B cell (primary cell): ENCODE measurements around the gene USP53. TPM values are rescaled to one million over a fixed set of nuclear protein-coding genes. Genes with fewer than 3 reads are reported as not detected.
A peak's percentile ranks its signal among the peaks of the same experiment; 100 is the strongest.

Experiments
- ATAC-seq: fragments of 200-7000 bp; cut with Tn5 transposase; one replicate; pipeline ENCODE4 v1.10.0; 2021; ENCODE audit warnings: low read depth, mild to moderate bottlenecking, moderate number of reproducible peaks, moderate library complexity
- CTCF ChIA-PET: fragments of 350-600 bp; sonication (Branson Sonifier 250); formaldehyde crosslinking; loops from one replicate; lab custom pipeline; 2021; ENCODE audit warnings: antibody characterized with exemption, inconsistent platforms; lab: Charles Lee
- POLR2A ChIA-PET: fragments of 350-600 bp; sonication (Branson Sonifier 250); formaldehyde crosslinking; loops from one replicate; lab custom pipeline; 2021; ENCODE audit warnings: antibody characterized with exemption; lab: Charles Lee
- DNase-seq: peaks from one replicate; pipeline ENCODE4 v3.0.0; 2013
- H2AFZ ChIP-seq: 2 replicates; pipeline ENCODE4 v1.6.1; 2012; ENCODE audit warnings: mild to moderate bottlenecking, low read depth, low read length; ENCODE audit not compliant: insufficient read depth, poor library complexity, severe bottlenecking
- H3K27ac ChIP-seq, 2 donors: 1 replicate in 1 of 2; 2 replicates in 1 of 2; pipeline ENCODE4 v1.5.1; 2012 to 2013; ENCODE audit warnings: low read length in 2 of 2, mild to moderate bottlenecking in 2 of 2, moderate library complexity in 1 of 2
- H3K27me3 ChIP-seq, 4 experiments: fragments of 200-600 bp in 1 of 4; sonication (generic) in 1 of 4; replicated peaks in 1 of 4; 1 replicate in 2 of 4; 2 replicates in 2 of 4; pipeline versions ENCODE4 v1.6.1 to v1.7.0; 2013 to 2016; ENCODE audit warnings: low read length in 3 of 4, mild to moderate bottlenecking in 2 of 4, mixed read lengths in 1 of 4, moderate library complexity in 1 of 4; ENCODE audit not compliant: insufficient read depth in 4 of 4, control insufficient read depth in 3 of 4; ENCODE audit errors: control extremely low read depth in 1 of 4
- H3K36me3 ChIP-seq, 2 experiments: replicated peaks in 1 of 2; 1 replicate in 1 of 2; 2 replicates in 1 of 2; pipeline versions ENCODE4 v1.6.1 to v1.7.1; 2013; ENCODE audit warnings: low read length in 1 of 2; ENCODE audit not compliant: insufficient read depth in 2 of 2, control insufficient read depth in 1 of 2; ENCODE audit errors: control extremely low read depth in 1 of 2, extremely low read depth in 1 of 2
- H3K4me1 ChIP-seq, 2 donors: fragments of 200-600 bp in 1 of 2; sonication (generic) in 1 of 2; 1 replicate in 1 of 2; 2 replicates in 1 of 2; pipeline versions ENCODE4 v1.5.1 to v1.6.1; 2013 to 2017; ENCODE audit warnings: low read length in 2 of 2; ENCODE audit not compliant: control insufficient read depth in 2 of 2, insufficient read depth in 2 of 2
- H3K4me2 ChIP-seq: replicated peaks from 2 replicates; pipeline ENCODE3; 2012; ENCODE audit warnings: mild to moderate bottlenecking, low read depth, low read length; ENCODE audit not compliant: poor library complexity, severe bottlenecking
- H3K4me3 ChIP-seq, 5 experiments: fragments of 200-600 bp in 1 of 5; sonication (generic) in 1 of 5; 1 replicate in 3 of 5; 2 replicates in 2 of 5; pipeline versions ENCODE4 v1.5.1 to v1.7.0; 2011 to 2016; ENCODE audit warnings: low read length in 4 of 5, mild to moderate bottlenecking in 4 of 5, low read depth in 2 of 5, control low read depth in 1 of 5, moderate library complexity in 1 of 5; ENCODE audit not compliant: insufficient read depth in 1 of 5; ENCODE audit errors: control extremely low read depth in 1 of 5, extremely low read depth in 1 of 5
- H3K79me2 ChIP-seq: fragments of 200-600 bp; sonication (generic); one replicate; pipeline ENCODE4 v1.6.0; 2016; ENCODE audit warnings: low read length; ENCODE audit not compliant: control insufficient read depth, insufficient read depth
- H3K9ac ChIP-seq: fragments of 200-600 bp; sonication (generic); 2 replicates; pipeline ENCODE4 v1.6.1; 2017; ENCODE audit warnings: mild to moderate bottlenecking, low read length, moderate library complexity
- H3K9me3 ChIP-seq, 3 donors: one replicate each; pipeline versions ENCODE4 v1.6.1 to v1.7.1; 2013; ENCODE audit warnings: low read length in 2 of 3; ENCODE audit not compliant: control insufficient read depth in 2 of 3, insufficient read depth in 1 of 3; ENCODE audit errors: control extremely low read depth in 1 of 3
- H4K20me1 ChIP-seq: 2 replicates; pipeline ENCODE4 v1.6.0; 2012; ENCODE audit warnings: mild to moderate bottlenecking, low read length; ENCODE audit not compliant: insufficient read depth, control insufficient read depth, poor library complexity, severe bottlenecking
- H3K27ac Mint-ChIP-seq: one replicate; pipeline ENCODE4 v1.8.0; 2021; ENCODE audit warnings: mixed read lengths
- H3K27me3 Mint-ChIP-seq: one replicate; pipeline ENCODE4 v1.8.0; 2021; ENCODE audit warnings: mixed read lengths
- H3K4me1 Mint-ChIP-seq: one replicate; pipeline ENCODE4 v1.8.0; 2021; ENCODE audit warnings: mixed read lengths
- H3K4me3 Mint-ChIP-seq: one replicate; pipeline ENCODE4 v1.8.0; 2021; ENCODE audit warnings: mixed read lengths
- H3K9me3 Mint-ChIP-seq: one replicate; pipeline ENCODE4 v1.8.0; 2022; ENCODE audit warnings: mixed read lengths; ENCODE audit not compliant: insufficient read depth
- EZH2 ChIP-seq: IDR thresholded peaks from 2 replicates; pipeline ENCODE4 v1.6.1; 2012; ENCODE audit warnings: borderline replicate concordance, low read depth, mild to moderate bottlenecking, moderate library complexity, low read length; ENCODE audit not compliant: insufficient read depth, poor library complexity, severe bottlenecking
- WGBS: methylation state at CpG from one replicate; pipeline ENCODE4 v1.1.5; 2013; ENCODE audit warnings: missing lambda C conversion rate; ENCODE audit not compliant: insufficient coverage; 5-methylcytosine and 5-hydroxymethylcytosine counted together
- intact Hi-C: fragments of 100-400 bp; cut with micrococcal nuclease; formaldehyde crosslinking; loops from one replicate; pipeline ENCODE4 v1.10.0; 2022
- polyA plus RNA-seq: library from polyadenylated mRNA; depleted of rRNA; stranded (reverse); fragments of >200 nt; gene quantifications from 2 replicates; pipeline ENCODE4 v1.2.3, GENCODE V29; 2012
- total RNA-seq, 2 donors: library from RNA; stranded (reverse); fragments of 120-200 nt in 1 of 2; gene quantifications; 1 replicate in 1 of 2; 2 replicates in 1 of 2; pipeline versions ENCODE4 v1.2.3 to v1.2.4, GENCODE V29; 2013 to 2022
- TF ChIP-seq, protein P1 (sequence below): fragments of 200-600 bp; IDR thresholded peaks from one replicate; pipeline ENCODE4 v1.8.0; 2022; ENCODE audit warnings: antibody characterized with exemption, mild to moderate bottlenecking

USP53 gene
- total and polyA plus RNA-seq, 2 donors (not counting 1 experiment from before 2014, with no cell fraction given): 12.9 to 45.0 TPM

DNA sequence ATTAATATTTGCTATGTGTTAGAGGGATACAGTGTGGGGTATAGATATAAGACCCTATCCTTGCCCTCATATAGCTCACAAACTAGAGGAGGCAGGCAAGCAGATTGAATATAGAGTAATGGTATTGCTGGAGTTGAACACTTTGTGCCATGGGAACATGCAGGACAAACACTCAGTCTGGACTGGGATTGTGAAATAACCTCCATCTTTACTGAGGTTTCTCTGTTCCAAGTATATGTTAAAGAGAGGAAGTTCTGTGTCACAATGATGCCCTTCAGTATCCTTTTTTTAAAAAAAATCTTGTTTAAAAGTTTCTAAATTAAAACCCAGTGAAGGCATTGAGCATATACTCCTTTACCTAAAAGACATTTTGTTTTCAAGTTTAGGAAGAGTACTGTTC, 100.7 kb downstream of the USP53 start:
- ATAC-seq (no peak), DNase-seq (no peak)
- no peak overlapping the region for H3K4me3 Mint-ChIP-seq
- H3K27me3 Mint-ChIP-seq: peaks cover 15% of the 10 kb centered on the region
- no peak overlapping the region for H3K27ac Mint-ChIP-seq
- Histone ChIP-seq H3K79me2 (no peaks in the 10 kb centered on the region), H3K4me3 (no peak overlapping the region), H3K4me2 (no peak overlapping the region), H3K9ac (no peak overlapping the region), H3K27ac (no peak overlapping the region), H3K27me3 (peaks cover 0 to 6% (median 0%) of the 10 kb centered on the region in 4 experiments), H3K9me3 (no peaks in the 10 kb centered on the region), H3K36me3 (no peaks in the 10 kb centered on the region), H4K20me1 (no peaks in the 10 kb centered on the region), H3K4me1 (no peaks in the 10 kb centered on the region), H2AFZ (no peak overlapping the region)
- H3K9me3 Mint-ChIP-seq: no peaks in the 10 kb centered on the region
- no peaks in the 10 kb centered on the region for H3K4me1 Mint-ChIP-seq
- CTCF ChIA-PET: interaction anchor here (0.7 to 1.8 kb wide), 2 partner anchors 739 to 750 kb away, joined by 3 to 6 read pairs; no protein-coding TSS in a partner anchor
- intact Hi-C loops: no loop called here
- POLR2A ChIA-PET: no interaction called here
- no peak for TF ChIP-seq EZH2
- TF ChIP-seq, protein P1, sequence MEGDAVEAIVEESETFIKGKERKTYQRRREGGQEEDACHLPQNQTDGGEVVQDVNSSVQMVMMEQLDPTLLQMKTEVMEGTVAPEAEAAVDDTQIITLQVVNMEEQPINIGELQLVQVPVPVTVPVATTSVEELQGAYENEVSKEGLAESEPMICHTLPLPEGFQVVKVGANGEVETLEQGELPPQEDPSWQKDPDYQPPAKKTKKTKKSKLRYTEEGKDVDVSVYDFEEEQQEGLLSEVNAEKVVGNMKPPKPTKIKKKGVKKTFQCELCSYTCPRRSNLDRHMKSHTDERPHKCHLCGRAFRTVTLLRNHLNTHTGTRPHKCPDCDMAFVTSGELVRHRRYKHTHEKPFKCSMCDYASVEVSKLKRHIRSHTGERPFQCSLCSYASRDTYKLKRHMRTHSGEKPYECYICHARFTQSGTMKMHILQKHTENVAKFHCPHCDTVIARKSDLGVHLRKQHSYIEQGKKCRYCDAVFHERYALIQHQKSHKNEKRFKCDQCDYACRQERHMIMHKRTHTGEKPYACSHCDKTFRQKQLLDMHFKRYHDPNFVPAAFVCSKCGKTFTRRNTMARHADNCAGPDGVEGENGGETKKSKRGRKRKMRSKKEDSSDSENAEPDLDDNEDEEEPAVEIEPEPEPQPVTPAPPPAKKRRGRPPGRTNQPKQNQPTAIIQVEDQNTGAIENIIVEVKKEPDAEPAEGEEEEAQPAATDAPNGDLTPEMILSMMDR: no peak

DNA sequence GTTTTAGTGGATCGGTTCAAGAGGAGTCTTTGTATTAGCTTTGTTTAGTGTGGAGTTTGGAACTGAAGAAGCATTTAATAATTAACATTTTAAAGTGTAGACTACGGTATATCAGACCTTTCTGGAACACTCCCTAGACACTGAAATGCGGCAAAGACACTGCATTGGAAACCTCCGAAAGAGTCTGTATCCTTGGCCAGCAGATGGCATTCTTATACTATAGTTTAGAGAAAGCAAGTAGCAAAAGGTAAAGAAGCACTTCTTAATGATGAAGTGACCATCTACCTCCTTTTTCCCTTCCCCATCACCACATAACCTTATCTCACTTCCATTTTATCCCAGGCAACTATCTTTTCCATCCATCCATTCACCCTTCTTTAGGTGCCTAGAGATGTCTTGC, 101.8 kb downstream of the USP53 start:
- H3K9me3 ChIP-seq: no peaks in the 10 kb centered on the region
- WGBS: no CpG with 5 or more reads among the region's 4 CpGs
- no peaks in the 10 kb centered on the region for H3K79me2 ChIP-seq
- H3K4me3 Mint-ChIP-seq: no peak overlapping the region
- no peak overlapping the region for H3K9ac ChIP-seq
- ATAC-seq: peak; percentile 51
- no peak overlapping the region for H3K27ac ChIP-seq
- H3K4me2 ChIP-seq: no peak overlapping the region
- no peak overlapping the region for H3K27ac Mint-ChIP-seq
- POLR2A ChIA-PET: no interaction called here
- CTCF ChIA-PET: interaction anchor here (1.0 to 1.8 kb wide), 6 partner anchors 8 to 742 kb away, joined by 3 to 6 read pairs (median 5); no protein-coding TSS in a partner anchor
- H3K4me1 ChIP-seq: no peaks in the 10 kb centered on the region
- H3K27me3 Mint-ChIP-seq: peaks cover 15% of the 10 kb centered on the region
- TF ChIP-seq, protein P1: peak; percentile 61
- TF ChIP-seq EZH2: no peak
- intact Hi-C loops: loop anchor here (1.0 kb wide), 2 partner anchors 148 to 736 kb away; no protein-coding TSS in a partner anchor
- H3K36me3 ChIP-seq: no peaks in the 10 kb centered on the region
- no peak overlapping the region for H2AFZ ChIP-seq
- DNase-seq: peak; percentile 52
- H4K20me1 ChIP-seq: no peaks in the 10 kb centered on the region
- H3K4me3 ChIP-seq: no peak overlapping the region
- H3K27me3 ChIP-seq: peaks cover 0 to 6% (median 0%) of the 10 kb centered on the region in 4 experiments
- no peaks in the 10 kb centered on the region for H3K9me3 Mint-ChIP-seq
- H3K4me1 Mint-ChIP-seq: no peaks in the 10 kb centered on the region
